HG02885 (cell line): Measurements from ENCODE around the gene SPESP1.

Experiments
- ATAC-seq: cut with Tn5 transposase; IDR thresholded peaks from one replicate; pipeline ENCODE4 v1.9.1; 2021; ENCODE audit warnings: mild to moderate bottlenecking; ENCODE audit not compliant: unreplicated experiment, poor library complexity

Gene SPESP1

DNA sequence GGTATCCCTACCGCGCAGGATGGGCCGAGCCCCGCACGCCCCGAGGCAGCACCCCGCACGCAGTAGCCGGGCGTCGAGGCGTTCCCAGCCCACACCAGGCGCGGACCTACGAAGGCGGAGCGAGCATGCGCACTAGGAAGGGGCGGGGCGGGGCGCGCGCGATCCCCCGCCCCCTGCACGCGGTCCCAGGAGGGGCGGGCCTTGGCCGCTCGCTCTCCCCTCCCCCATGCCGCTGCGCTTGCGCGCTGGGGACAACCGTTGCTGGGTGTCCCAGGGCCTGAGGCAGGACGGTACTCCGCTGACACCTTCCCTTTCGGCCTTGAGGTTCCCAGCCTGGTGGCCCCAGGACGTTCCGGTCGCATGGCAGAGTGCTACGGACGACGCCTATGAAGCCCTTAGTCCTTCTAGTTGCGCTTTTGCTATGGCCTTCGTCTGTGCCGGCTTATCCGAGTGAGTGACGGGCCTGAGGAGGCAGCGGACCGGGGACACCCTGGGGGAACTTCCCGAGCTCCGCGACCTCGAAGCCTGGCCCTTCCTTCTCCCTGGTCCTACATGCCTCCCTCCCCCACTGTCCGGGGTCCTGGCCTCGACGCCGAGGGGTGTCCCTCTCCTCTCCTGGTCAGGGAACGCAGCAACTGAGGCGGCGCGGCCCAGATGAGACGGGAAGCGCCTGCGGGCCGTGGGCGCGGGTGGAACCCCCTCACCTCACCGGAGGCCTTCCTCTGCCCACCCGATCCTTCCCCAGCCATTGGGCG lies at the start of gene SPESP1:
Gene SPESP1, plus strand, starts transcription at position 258 of the 755 bp plus-strand sequence. Its CDS starts 129 bp downstream, at position 387.
- ATAC-seq: no peak

GRCh38 chr15:68885070-68885469 lies 45.3 kb upstream of the SPESP1 start:
- ATAC-seq: no peak

DNA sequence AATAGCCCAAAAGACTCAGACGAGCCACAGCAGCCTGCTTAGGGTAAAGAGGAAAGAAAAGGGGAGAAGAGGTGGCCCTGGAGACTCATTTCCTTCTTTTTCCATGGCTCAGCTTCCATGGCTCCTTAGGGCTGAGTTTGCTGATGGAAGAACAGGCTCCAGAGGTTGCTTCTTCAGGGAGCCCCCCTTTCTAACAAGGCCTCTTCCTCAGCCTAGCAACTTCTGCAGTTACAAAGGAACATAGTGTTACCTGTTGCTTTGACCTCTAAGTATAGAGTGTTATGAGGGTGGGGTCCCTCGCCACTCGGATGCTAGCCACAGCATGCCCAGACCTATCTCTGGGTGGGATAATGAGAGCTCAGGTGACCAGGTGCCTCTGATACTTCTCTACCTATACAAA lies 43.2 kb upstream of the SPESP1 start:
- no peak for ATAC-seq

GRCh38 chr15:68887819-68888218 lies 42.5 kb upstream of the SPESP1 start:
- no peak for ATAC-seq

DNA sequence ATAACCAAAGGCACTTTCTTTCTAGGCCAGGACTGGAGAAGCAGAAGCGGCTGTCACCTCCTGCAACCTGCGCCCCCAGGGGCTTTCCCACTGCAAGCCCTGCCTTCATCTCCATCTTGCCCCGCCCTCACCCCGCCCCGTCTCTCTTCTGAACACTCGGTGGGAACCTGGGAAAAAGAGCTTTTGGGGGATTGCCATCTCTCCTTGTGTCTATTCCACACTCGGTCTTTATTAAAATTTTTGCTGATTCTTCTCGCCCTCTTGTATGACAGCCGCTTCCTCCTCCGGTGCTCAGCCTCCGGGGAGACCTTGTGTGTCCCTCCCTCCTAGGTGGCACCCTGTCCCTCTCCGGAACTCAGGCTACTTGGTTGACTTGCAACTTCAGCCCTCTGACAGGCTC lies 41.9 kb upstream of the SPESP1 start:
- ATAC-seq: no peak

- no peak for ATAC-seq
Observed at GRCh38 chr15:68894208-68894607, 36.1 kb upstream of the SPESP1 start.

DNA sequence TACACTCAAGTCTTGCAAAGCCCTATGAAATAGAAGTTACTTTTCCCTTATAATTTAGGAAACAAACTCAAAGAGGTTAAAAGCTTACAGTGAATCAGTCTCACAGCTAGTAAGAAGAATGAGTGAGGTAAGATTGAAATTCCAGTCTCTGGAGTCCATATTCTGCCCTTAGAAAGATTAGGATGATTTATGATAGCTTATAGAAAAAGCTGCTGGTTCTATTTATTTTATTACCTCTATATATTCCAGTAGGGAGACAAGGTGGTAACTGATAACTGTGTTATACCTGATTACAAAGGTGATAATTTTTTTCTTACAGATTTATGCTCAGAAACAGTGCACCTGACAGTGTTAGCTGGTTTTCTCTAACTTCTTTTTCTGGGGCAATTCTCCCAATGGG lies 34.1 kb upstream of the SPESP1 start:
- ATAC-seq: no peak

DNA sequence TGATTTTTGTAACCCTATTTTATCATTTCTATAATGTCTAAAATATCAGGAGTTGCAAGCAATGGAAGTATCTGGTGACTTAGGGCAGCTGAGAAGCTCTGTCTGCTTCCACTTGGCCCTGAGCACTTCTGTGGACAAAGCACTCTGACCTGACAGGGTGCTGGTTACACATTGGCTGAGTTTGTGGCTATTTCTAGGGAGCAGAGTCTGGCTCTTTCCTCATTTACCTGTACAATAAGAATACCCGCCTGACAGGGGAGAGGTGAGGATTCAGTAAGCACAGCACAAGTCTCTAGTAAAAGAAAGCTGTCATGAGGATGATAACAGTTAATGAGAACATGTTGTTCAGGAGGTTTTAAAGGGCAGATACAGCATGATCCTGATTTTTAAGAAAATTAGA lies 33.3 kb upstream of the SPESP1 start:
- no peak for ATAC-seq

- no peak for ATAC-seq
Observed at GRCh38 chr15:68900027-68900426, 30.3 kb upstream of the SPESP1 start.

- ATAC-seq: no peak
Observed at GRCh38 chr15:68907396-68907923, 22.9 kb upstream of the SPESP1 start.

DNA sequence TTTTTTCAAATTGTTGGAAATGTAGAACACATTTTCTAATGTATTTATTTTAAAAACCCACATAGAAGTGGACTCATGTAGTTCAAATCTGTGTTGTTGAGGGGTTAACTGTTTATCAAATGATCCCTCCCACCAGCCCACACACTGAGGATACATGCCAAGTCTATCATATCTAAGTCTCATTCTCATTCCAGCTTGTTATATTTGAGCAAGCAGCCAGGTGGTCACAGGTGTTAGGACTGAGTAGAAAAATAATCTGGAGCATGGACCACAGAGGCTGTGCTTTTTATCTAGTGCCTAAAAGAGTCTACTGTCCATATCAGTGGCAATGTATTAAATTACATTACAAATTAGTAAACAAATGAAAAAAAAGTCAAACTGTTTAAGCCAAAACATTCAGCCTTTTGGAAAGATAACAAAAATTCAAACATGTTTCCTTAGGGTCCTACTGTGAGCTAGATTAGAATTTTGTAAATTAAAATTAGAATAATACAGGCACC lies 20.7 kb upstream of the SPESP1 start:
- ATAC-seq: no peak

DNA sequence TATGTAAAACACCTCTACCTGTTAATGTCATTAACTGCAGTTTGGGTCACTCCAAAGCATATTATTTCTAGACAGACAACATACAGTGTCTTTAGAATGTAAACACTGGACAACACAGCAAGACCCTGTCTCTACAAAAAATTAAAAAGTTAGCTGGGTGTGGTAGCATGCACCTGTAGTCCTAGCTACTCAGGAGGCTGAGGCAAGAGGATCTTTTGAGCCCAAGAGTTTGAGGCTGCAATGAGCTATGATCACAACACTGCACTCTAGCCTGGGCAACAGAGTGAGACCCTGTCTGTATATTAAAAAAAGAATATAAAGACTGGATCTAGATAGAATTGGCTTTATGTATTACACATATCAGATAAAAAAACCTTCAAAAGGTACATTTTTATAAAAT lies 20.0 kb upstream of the SPESP1 start:
- ATAC-seq: no peak

GRCh38 chr15:68910816-68911215 lies 19.5 kb upstream of the SPESP1 start:
- ATAC-seq: no peak

- no peak for ATAC-seq
Observed at GRCh38 chr15:68921926-68922325, 8.4 kb upstream of the SPESP1 start.

GRCh38 chr15:68924866-68925560 lies 5.3 kb upstream of the SPESP1 start:
- ATAC-seq: no peak

- no peak for ATAC-seq
Observed at GRCh38 chr15:68933001-68933400, 2.7 kb downstream of the SPESP1 start.

DNA sequence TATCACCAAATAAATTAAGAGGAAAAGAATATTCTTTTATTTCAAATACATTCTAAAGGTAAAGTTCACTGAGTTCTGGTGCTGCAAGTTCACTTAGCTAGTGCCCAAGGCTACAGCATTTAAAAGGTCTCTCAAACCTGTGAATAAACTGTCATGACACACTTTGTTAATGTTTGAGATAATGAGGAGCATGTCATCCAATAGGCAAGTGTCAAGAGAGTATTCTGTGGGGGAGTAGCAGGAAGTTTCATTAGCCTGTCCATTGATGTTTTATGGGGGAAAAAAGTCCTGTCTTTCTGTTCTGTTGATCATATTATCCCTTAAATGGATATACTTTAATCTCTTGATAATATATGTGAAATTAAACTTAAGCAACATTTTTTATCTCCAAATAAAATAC lies 4.0 kb downstream of the SPESP1 start:
- ATAC-seq: no peak

GRCh38 chr15:68935400-68935937 lies 5.1 kb downstream of the SPESP1 start:
- ATAC-seq: no peak

DNA sequence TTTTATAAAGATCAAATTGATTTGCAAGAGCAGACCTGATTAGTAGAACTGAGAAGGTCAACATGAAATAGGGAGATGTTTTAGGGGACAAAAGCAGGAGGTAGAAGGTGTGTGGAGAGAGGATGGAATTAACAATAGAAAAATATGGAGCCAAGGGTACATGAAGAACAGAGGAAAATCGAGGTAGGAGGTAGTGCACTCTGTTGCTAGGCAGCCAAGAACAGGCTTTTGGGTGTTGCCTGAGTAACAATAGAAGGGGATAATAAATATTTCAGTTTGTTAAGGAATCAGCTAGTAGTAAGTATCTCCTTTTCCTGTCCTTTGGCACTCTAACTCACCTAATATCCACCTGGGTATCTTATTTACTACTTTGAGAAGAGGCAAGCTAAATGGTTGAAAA lies 9.2 kb downstream of the SPESP1 start:
- no peak for ATAC-seq

GRCh38 chr15:68951813-68952212 lies 21.5 kb downstream of the SPESP1 start:
- ATAC-seq: no peak

GRCh38 chr15:68957696-68958095 lies 27.4 kb downstream of the SPESP1 start:
- ATAC-seq: no peak
